ENCODE results near the gene MACF1. TPM values are rescaled to one million over a fixed set of nuclear protein-coding genes. Genes with fewer than 3 reads are reported as not detected.

The MACF1 gene
- total RNA-seq, 1 donor from 2014 or later, result 222 TPM

- no peaks in the 10 kb centered on the region for H3K9me3 Mint-ChIP-seq
- peaks cover 51% of the 10 kb centered on the region for H3K36me3 Mint-ChIP-seq
- DNase-seq (ENCODE audit: low spot score), result no peak
Measured at GRCh38 chr1:39359028-39359570, 154.6 kb downstream of the MACF1 start.

GRCh38 chr1:39360731-39361130, 156.2 kb downstream of the MACF1 start:
- no peaks in the 10 kb centered on the region for H3K9me3 Mint-ChIP-seq
- Histone ChIP-seq H3F3A (ENCODE audit: low read depth) (peaks cover 2% of the 10 kb centered on the region), H3K27ac (no peak overlapping the region), H3K9ac (no peak overlapping the region), H3K4me1 (no peaks in the 10 kb centered on the region), H2AFZ (replicated peaks) (no peak overlapping the region), H3K36me3 (peaks cover 42% of the 10 kb centered on the region), H3K79me2 (ENCODE audit: low read depth) (no peaks in the 10 kb centered on the region), H3K4me3 (no peak overlapping the region), H3K27me3 (no peaks in the 10 kb centered on the region), H3K4me2 (no peak overlapping the region), H4K20me1 (ENCODE audit: low read depth) (peaks cover 7% of the 10 kb centered on the region), H3K9me3 (ENCODE audit: low read depth) (no peaks in the 10 kb centered on the region)
- no peak overlapping the region for H3K27ac Mint-ChIP-seq
- peaks cover 49% of the 10 kb centered on the region for H3K36me3 Mint-ChIP-seq
- H3K4me1 Mint-ChIP-seq, result no peaks in the 10 kb centered on the region
- no peak overlapping the region for H3K4me3 Mint-ChIP-seq
- no peaks in the 10 kb centered on the region for H3K27me3 Mint-ChIP-seq (ENCODE audit: insufficient read depth, low read depth)
- no peak for DNase-seq (ENCODE audit: low spot score)
- TF ChIP-seq EZH2phosphoT487 (IDR thresholded peaks at IDR 0.05) (no peak), CTCF (IDR thresholded peaks at IDR 0.05) (no peak), EZH2 (IDR thresholded peaks at IDR 0.05) (no peak)

More at GRCh38 chr1:39359028-39359570, 154.6 kb downstream of the MACF1 start:
- TF ChIP-seq EZH2 (IDR thresholded peaks at IDR 0.05) (no peak), EZH2phosphoT487 (IDR thresholded peaks at IDR 0.05) (no peak), CTCF (IDR thresholded peaks at IDR 0.05) (no peak)
- Mint-ChIP-seq H3K27ac (no peak overlapping the region), H3K4me1 (no peaks in the 10 kb centered on the region), H3K27me3 (ENCODE audit: insufficient read depth, low read depth) (no peaks in the 10 kb centered on the region), H3K4me3 (no peak overlapping the region)
- Histone ChIP-seq H3K9me3 (ENCODE audit: low read depth) (no peaks in the 10 kb centered on the region), H3K27ac (no peak overlapping the region), H3K4me1 (no peaks in the 10 kb centered on the region), H3K79me2 (ENCODE audit: low read depth) (peaks cover 4% of the 10 kb centered on the region), H3K9ac (no peak overlapping the region), H4K20me1 (ENCODE audit: low read depth) (peaks cover 7% of the 10 kb centered on the region), H3K36me3 (peaks cover 36% of the 10 kb centered on the region), H3K4me2 (no peak overlapping the region), H3K27me3 (no peaks in the 10 kb centered on the region), H3F3A (ENCODE audit: low read depth) (peaks cover 6% of the 10 kb centered on the region), H2AFZ (replicated peaks) (no peak overlapping the region), H3K4me3 (no peak overlapping the region)

GRCh38 chr1:39361446-39361845, 157.0 kb downstream of the MACF1 start:
- H2AFZ ChIP-seq (replicated peaks), result no peak overlapping the region
- H3K27ac Mint-ChIP-seq, result no peak overlapping the region

More at GRCh38 chr1:39361446-39361845, 157.0 kb downstream of the MACF1 start:
- DNase-seq (ENCODE audit: low spot score), result no peak
- H3K9ac ChIP-seq, result no peak overlapping the region
- no peaks in the 10 kb centered on the region for H3K79me2 ChIP-seq (ENCODE audit: low read depth)
- no peak overlapping the region for H3K4me2 ChIP-seq
- H3K9me3 Mint-ChIP-seq, result no peaks in the 10 kb centered on the region
- H3K4me1 ChIP-seq, result no peaks in the 10 kb centered on the region
- H3K9me3 ChIP-seq (ENCODE audit: low read depth), result no peaks in the 10 kb centered on the region
- peaks cover 49% of the 10 kb centered on the region for H3K36me3 ChIP-seq
- H3K4me3 Mint-ChIP-seq, result no peak overlapping the region
- peaks cover 7% of the 10 kb centered on the region for H4K20me1 ChIP-seq (ENCODE audit: low read depth)
- TF ChIP-seq EZH2phosphoT487 (IDR thresholded peaks at IDR 0.05), result no peak
- TF ChIP-seq CTCF (IDR thresholded peaks at IDR 0.05), result no peak
- TF ChIP-seq EZH2 (IDR thresholded peaks at IDR 0.05), result no peak
- no peaks in the 10 kb centered on the region for H3K27me3 Mint-ChIP-seq (ENCODE audit: insufficient read depth, low read depth)
- no peaks in the 10 kb centered on the region for H3K4me1 Mint-ChIP-seq
- H3F3A ChIP-seq (ENCODE audit: low read depth), result peaks cover 2% of the 10 kb centered on the region
- H3K4me3 ChIP-seq, result no peak overlapping the region
- H3K36me3 Mint-ChIP-seq, result peaks cover 53% of the 10 kb centered on the region
- no peaks in the 10 kb centered on the region for H3K27me3 ChIP-seq
- no peak overlapping the region for H3K27ac ChIP-seq

Measured in neural progenitor cell (in vitro differentiated cells).